GM19238 (cell line): Measurements from ENCODE around the gene CEL.
A peak's percentile ranks its signal among the peaks of the same experiment; 100 is the strongest.
"Not testable (repeated sequence)": the region's sequence is repeated elsewhere in the genome, so short reads cannot be mapped to it uniquely, and the experiment has no call there.

Experiments
- DNase-seq: peaks from one replicate; pipeline ENCODE4 v3.0.0; 2011; ENCODE audit warnings: low spot score; ENCODE audit not compliant: insufficient read length

Gene CEL

DNA sequence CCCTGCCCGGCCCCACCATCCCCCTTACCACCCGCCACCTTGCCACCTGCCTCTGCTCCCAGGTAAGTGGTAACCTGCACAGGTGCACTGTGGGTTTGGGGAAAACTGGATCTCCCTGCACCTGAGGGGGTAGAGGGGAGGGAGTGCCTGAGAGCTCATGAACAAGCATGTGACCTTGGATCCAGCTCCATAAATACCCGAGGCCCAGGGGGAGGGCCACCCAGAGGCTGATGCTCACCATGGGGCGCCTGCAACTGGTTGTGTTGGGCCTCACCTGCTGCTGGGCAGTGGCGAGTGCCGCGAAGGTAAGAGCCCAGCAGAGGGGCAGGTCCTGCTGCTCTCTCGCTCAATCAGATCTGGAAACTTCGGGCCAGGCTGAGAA is at the start of gene CEL:
Gene CEL, plus strand, starts transcription at position 218 of the 382 bp plus-strand sequence. Its CDS starts 22 bp downstream, at position 240.
- DNase-seq, result not testable (repeated sequence)

DNA sequence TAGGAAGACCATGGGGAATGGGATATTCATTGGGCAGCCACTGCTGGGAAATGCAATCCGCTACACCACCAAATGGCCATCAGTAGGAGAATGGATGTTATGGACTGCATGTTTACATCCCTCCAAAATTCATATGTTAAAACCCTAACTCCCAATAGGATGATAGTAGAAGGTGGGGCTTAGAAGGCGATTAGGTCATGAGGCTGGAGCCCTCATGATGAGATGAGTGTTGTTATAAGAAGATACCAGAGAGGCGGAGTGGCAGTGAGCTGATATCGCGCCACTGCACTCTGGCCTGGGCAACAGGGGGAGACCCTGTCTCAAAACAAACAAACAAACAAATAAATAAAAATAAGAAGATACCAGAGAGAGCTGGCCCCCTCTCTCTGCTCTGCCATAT is 47.1 kb upstream of the CEL start:
- DNase-seq, result no peak

DNA sequence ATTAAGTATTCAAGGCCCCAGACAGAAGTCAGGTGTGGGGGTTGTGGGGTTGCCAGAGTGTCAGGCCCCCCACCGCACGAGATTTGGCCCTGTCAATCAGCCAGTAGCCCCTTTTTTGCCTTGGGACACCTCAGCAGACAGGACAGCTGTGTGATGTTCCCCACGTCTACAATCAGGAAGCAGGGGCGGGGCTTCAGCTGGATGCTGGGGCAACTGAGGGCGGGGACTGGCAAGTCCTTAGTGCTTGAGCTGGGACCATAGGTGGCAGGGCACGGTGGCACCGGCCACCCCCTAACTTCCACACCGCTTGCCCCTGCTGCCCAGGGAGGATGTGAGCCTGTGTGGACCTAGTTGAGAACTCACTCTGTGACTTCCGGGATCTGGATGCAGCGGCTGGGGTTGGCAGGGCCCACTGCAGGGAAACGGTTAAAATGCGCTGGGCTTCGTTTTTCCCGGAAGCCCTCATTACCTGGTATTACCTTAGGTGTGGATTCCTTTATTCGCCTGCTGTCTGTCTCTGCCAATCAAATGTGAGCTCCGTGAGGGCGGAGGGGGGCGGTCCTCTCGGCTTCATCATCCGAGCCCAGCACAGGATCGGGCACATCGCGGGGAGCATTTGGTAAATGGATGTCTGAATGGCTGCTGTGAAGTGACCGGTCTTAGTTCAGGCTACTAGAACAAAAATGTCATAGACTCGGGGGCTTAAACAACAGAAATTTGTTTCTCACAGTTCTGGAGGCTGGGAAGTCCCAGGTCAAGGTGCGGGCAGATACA is 38.5 kb upstream of the CEL start:
- DNase-seq, result no peak

DNA sequence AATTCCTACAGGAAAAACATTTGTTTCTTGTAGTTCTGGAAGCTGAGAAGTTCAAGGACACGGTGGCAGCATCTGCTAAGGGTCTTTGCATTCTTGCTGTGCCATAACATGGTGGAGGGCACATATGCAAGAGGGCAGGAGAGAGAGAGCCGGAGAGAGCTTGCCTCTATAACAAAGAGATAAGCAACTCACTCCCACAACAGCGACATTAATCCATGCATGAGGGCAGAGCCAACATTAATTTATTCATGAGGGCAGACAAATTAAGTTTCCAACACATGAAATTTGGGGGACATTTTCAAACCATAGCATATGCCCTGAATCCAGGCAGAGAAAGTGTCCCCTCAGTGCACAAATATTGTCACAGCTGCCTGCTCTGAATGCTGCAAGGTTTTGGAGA is 35.4 kb upstream of the CEL start:
- DNase-seq, result no peak

DNA sequence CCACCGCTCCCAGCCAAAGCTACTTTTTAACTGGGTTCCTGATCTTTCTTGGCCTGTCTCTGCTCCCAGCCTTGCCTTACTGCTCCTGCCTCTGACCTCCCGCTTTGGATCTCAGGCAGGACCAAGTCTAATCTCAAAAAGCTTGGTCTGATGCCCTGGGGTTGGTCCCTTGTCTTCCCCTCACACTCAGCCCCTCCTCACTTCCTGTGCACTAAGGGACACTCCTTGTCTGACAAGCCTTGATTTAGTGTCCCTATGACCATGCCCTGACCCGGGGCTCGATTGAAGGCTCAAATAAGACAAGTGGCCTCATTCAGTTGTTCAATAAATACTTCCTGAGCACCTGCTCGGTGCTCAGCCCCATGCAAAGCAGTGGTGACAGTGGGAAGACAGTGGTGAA is 34.6 kb upstream of the CEL start:
- no peak for DNase-seq

DNA sequence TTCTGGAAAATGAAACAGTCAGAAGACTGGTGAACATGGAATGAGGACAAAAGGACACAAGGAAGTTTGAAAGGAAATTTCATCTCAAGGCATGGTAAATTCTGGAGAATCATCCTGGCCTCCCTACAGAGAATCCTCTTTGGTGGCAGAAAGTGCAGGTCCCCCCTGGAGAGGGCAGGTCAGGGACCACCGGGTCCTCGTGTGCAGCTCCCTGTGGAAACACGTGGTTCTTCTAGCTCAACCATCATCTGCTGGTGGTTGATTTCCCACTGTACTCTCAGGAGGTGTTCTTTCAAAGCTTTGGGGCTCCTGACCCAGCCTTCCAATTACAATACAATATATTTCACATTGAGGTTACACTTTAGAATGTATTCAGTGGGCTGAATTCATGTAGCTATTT is 33.6 kb upstream of the CEL start:
- DNase-seq, result no peak

DNA sequence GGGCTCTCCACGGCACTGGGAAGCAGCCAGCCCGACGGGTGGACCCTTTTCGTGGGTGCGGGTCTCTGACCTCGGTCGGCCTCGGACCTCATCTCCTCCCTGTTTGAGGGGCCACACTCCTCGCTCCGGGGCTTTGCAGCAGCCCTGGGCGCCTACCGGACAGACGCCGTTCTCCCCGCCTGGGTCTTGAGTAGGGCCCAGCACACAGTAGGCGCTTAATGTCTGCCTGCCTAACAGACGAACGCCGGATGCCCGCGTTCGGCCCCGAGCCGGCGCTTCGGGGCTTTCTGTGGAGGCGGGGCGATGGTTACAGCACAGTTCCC is 31.8 kb upstream of the CEL start:
- no peak for DNase-seq

DNA sequence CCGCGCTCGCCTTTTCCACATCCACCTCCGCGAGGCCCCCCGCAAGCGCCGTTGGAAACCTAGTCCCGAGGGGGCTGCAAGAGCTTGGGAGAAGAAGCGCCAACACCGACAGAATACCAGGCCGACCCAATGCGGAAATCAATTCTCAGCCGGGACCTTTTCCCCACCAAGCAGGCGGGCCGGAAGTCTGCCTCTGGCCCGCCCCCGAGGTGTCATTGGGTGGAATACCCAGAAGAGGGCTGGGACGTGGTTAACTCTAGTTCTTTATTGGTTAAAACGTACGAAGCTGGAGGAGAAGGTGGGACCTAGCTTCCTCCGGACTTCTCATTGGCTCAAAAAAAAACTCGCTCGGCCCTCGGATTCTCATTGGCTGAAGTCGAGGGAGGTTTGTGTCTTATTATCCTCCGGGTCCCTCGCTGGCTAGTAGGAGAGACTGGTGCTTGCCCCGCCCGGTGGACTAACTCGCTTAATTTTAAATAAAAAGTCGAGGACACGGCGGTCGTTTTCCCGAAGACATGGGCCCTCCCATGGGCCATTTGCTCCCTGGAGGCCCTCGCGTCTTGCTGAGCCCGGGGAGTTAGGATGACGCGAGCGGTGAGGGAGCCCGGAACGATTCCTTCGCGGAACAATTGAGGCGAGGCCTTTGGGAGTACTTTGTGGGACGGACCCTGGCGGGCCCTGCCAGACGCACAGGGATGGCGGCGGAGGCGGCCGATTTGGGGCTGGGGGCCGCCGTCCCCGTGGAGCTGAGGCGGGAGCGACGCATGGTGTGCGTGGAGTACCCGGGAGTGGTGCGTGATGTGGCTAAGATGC is 31.3 kb upstream of the CEL start, which contains the start of gene GTF3C5:
Gene GTF3C5, plus strand, starts transcription at position 681 of the 813 bp plus-strand sequence. Its CDS starts 15 bp downstream, at position 696.
- peak; percentile 97 for DNase-seq

DNA sequence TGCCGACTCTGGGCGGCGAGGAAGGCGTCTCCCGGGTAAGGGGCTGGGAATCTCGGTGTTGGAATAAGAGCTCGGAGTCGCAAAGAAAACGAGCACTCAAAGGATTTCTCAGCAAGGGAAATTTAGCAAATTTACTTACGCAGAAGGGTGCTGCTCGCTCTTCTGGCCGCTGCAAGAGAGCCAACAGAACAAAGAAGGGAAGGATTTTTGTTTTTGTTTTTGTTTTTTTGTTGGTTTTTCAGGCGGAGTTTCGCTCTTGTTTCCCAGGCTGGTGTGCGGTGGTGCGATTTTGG is 30.7 kb upstream of the CEL start:
- DNase-seq, result no peak

DNA sequence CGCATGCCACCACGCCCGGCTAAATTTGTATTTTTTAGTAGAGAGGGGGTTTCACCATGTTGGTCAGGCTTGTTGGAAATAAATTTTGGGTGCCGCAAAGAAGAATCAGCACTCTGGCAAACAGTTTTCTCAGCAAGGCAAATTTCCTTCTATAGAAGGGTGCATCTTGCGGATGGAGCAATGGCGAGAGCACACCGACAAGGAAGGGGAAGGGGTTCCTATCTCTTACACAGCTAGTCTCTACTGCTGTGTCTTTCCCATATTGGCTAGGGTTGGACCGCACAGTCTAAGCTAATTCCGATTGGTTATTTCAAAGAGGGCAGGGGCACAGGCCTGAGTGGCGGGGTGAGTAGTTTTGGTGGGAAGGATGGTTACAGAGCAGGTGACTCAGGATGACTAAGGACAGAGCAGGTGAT is 30.3 kb upstream of the CEL start:
- no peak for DNase-seq

DNA sequence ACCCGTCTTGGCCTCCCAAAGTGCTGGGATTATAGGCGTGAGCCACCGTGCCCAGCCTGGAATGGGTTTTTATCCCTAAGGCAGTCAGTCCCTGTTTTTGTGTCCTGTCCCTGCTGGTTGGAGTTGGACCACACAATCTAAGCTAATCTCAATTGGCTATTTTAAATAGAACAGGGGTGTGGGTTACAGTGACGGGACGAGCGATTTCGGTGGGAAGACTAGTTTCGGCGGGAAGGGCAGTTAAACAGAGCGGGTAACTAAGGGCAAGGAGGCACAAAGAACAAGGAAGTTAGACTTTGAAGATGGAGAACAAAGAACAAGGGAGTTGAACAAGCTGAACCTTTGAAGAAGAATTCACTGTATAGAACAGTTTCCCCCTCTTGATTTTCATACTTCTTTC is 29.6 kb upstream of the CEL start:
- DNase-seq, result no peak

DNA sequence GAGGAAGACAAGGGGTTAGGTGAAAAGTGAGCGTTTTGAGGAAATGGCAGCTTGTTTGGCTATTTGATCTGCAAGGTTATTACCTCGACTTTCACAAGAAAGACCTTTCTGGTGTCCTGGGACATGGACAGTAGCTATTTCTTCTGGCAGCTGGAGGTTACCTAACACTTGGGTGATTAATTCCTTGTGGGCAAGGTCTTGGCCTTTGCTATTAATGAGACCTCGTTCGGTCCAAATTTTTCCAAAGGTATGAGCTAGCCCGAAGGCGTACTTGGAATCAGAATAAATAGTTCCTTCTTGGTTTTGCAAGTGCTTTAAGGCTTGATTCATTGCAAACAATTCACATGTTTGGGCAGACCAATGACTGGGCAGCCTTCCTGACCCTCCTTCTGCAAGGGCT is 26.1 kb upstream of the CEL start:
- no peak for DNase-seq

DNA sequence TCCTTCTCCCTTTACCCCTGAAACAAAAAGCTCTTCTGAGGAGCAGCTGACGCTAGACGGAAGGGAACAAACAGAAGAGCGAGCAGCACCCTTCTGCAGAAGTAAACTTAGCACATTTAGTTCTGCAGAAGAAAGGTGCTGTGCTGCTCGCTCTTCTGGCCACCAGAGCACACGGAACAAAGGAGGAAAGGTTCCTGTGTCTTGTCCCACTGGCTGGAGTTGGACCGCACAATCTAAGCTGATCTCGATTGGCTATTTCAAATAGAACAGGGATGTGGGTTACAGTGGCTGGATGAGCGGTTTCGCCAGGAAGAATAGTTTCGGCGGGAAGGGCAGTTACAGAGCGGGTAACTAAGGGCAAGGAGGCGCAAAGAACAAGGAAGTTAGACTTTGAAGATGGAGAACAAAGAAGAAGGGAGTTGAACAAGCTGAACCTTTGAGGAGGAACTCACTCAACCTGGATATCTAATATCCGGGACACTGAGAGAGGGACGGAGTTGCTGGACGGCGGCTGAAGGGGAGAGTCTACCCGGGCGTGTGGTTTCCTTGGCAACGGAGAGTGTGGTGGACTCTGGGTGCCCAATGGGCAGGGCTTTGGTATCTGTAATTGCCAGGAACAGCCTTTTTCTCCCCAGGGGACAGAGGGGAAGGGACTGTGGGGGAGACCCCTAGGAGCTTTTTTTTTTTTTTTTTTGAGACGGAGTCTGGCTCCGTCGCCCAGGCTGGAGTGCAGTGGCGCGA is 23.8 kb upstream of the CEL start:
- DNase-seq, result no peak

DNA sequence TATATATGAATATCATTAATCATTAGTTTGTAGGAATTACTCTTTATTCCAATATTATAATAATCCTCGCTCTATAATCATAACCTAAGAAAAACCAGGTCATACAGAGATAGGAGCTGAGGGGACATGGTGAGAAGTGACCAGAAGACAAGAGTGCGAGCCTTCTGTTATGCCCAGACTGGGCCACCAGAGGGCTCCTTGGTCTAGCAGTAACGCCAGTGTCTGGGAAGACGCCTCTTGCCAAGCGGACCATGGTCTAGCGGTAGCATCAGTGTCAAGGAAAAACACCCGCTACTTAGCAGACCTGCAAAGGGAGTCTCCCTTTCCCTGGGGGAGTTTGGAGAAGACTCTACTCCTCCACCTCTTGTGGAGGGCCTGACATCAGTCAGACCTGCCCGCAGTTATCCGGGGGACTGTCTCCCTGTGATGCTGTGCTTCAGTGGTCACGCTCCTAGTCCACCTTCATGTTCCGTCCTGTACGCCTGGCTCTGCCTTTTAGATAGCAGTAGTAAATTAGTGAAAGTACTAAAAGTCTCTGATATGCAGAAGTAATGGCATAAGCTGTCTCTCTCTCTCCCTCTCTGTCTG is 20.8 kb upstream of the CEL start:
- not testable (repeated sequence) for DNase-seq

DNA sequence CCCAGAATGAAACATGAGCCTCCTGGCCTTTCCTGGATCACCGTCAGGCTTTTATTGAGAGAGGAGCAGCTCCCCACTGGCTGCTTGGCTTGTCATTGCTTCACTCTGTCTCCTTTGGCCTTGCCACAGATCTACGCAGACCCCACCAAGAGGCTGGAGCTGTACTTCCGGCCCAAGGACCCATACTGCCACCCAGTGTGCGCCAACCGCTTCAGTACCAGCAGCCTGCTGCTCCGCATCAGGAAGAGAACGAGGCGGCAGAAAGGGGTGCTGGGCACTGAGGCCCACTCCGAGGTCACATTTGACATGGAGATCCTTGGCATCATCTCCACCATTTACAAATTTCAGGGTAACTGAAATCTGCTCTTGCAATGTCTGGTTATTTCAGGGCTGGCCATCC is 19.8 kb upstream of the CEL start:
- no peak for DNase-seq

DNA sequence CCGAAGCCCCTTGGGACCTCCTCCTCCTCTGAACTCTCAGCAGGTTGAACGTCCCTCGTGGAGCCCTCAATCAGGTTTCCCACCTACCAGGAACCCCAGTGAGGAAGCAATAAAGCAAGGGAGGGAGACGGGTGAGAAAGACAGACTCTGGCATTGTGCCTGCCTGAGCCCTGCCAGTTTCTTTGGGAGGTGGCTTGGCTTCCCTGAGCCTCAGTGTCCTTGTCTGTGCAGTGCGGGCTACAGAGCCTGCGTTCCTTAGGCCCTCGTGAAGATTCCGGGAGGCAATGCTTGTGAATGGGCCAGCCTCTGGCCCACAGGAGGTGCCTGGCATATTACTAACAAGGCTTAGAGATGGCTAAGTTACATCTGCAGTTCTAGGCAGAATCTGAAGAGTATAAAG is 19.1 kb upstream of the CEL start:
- DNase-seq, result no peak

DNA sequence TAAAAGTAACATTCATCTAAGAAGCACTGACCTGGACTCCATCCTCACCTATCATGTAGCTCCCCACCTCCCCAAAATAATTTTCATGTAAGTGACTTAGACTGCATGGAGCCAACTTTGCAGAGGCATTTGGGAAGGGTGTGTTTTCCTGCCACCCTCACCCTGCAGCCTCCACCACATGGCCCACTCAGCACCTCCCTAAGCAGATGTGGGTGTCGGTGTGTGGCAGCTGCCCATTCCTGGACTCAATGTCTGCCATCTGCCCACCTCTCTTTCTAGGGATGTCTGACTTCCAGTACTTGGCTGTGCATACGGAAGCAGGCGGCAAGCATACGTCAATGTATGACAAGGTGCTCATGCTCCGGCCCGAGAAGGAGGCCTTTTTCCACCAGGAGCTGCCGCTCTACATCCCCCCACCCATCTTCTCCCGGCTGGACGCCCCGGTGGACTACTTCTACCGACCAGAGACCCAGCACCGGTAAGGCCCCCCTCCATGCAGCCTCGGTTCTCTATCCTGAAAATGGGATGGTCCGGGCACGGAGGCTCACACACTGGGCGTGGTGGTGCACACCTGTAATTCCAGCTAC is 18.2 kb upstream of the CEL start:
- no peak for DNase-seq

DNA sequence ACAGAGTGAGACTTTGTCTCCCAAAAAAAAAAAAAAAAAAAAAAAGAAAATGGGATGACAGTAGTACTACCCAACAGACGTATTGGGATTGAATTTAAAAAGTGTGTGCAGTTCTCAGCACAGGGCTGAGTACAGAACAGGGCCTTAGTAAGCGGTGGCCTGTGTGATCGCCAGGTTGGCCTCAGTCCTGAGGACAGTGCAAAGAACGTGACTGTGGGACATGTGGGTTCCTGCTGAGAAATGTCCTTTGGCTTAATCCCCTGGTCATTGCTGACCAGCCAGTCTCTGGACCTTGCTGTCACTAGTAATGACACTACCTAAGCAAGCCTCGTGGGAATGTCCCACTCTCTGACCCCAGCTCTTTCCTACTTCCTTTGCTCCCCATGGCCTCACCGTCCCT is 17.7 kb upstream of the CEL start:
- DNase-seq, result no peak

DNA sequence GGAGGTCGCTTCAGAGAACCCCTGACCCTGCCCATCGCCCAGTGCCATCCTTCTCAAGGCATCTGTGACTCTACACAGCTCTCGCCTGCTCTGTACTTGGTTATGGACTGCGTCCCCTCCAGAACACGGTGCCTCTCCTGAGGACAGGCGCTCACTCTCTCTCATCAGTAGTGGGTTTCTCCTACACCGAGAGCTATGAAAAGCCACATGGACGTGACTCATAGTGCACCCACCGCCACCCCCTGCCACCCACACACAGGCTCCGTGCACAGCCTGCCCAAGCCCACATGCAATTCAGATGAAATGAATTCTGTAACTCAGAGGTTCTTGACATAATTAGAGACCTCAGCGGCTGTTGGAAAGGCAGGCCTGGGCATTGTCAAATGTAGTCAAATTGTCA is 17.1 kb upstream of the CEL start:
- no peak for DNase-seq

DNA sequence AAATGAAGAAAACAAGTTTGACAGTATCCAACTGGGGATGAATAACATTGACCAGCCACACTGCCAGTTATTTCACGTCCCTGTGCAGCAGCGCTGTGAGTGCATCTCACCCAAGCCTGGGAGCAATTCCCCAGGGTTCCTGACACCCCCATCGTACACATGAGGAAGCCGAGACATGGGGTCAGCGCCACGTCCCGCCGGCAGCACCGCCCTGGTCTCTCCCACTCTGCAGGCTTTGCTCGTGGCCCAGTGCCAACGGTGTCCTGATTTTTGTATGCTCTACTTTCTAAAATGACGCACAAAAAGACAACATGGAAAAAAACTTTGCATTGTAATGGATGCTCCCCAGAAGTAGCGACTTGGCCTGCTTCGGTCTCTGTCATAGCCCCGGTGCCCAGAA is 16.6 kb upstream of the CEL start:
- DNase-seq, result no peak

DNA sequence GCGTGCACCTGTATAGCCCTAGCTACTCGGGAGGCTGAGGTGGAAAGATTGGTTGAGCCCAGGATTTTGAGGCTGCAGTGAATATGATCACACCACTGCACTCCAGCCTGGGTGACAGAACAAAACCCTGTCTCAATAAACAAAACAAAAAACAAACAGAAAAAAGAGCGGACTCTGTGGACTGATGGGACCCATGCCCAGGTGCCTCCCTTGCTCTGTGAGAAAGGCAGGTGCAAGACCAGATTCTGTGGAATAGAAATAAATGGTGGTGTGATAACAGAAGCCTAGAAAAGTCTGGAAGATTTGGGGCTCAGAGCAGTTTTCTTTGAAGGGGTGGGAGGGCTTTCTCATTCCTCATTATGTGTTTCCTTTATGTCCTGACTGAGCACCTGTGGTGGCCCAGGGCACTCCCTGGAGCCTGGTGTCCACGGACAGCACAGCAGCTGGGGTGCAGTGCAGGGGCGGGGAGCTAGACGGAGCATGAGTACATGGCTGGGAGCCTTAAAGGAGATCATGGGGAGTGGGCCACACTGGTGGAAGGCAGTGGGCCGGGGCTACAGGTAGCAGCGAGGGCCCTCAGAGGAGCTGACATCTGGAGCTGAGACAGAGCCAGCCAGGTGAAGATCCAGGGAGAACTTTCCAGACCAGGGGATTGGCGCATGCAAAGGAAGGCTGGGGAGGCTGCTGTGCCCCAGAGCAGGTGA is 15.4 kb upstream of the CEL start:
- no peak for DNase-seq
